A673 (cell line): ENCODE data around the gene UTRN.

Source experiments
- EZH2 ChIP-seq: fragments of 200-600 bp; sonication (generic); IDR thresholded peaks from 2 replicates; pipeline ENCODE4 v1.6.1; 2017; ENCODE audit warnings: borderline replicate concordance, low read depth, mild to moderate bottlenecking, mixed read lengths, antibody characterized with exemption, low read length; ENCODE audit not compliant: poor library complexity, severe bottlenecking
- TF ChIP-seq, protein P1 (sequence below): fragments of 300-800, 200-600 bp; sonication (generic); conservative IDR thresholded peaks from 2 replicates; pipeline ENCODE4 v1.5.1; 2017; ENCODE audit warnings: low read depth, mild to moderate bottlenecking, antibody characterized with exemption, low read length, moderate library complexity, mixed read lengths

DNA sequence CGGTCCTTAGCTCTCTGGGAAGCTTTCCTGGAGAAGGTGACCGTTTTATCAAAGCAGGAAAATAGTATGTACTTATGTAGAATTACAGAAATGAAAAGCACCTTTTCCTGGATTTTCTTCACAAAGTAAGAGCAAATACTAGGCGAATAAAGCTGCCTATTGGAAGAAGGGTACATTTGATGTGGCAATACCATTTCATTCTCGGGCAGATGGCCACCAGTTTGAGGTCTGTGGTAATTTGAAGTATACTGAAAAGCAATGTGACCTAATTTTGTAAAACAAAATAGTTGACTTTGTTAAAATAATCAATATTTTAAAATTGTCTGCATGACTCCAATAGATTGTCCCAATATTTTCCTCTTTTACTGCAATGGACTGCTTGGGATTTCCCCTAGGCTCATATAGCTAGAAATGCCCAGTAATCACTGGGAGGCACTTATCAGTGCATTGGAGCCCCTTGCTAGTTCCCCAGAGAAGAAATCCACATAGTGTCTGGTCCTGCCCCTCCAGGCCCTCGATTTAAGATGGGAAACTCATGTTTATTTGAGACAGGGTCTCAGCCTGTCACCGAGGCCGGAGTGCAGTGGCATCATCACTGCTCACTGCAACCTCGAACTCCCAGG, 7.4 kb upstream of the UTRN start:
- TF ChIP-seq, protein P1, sequence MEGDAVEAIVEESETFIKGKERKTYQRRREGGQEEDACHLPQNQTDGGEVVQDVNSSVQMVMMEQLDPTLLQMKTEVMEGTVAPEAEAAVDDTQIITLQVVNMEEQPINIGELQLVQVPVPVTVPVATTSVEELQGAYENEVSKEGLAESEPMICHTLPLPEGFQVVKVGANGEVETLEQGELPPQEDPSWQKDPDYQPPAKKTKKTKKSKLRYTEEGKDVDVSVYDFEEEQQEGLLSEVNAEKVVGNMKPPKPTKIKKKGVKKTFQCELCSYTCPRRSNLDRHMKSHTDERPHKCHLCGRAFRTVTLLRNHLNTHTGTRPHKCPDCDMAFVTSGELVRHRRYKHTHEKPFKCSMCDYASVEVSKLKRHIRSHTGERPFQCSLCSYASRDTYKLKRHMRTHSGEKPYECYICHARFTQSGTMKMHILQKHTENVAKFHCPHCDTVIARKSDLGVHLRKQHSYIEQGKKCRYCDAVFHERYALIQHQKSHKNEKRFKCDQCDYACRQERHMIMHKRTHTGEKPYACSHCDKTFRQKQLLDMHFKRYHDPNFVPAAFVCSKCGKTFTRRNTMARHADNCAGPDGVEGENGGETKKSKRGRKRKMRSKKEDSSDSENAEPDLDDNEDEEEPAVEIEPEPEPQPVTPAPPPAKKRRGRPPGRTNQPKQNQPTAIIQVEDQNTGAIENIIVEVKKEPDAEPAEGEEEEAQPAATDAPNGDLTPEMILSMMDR, result no peak
- no peak for TF ChIP-seq EZH2
